Measurements from ENCODE around the gene C1QTNF8. TPM values are rescaled to one million over a fixed set of nuclear protein-coding genes. Genes with fewer than 3 reads are reported as not detected.

Gene C1QTNF8
- total RNA-seq, 1 experiment from 2014 or later = 0.27 TPM

DNA sequence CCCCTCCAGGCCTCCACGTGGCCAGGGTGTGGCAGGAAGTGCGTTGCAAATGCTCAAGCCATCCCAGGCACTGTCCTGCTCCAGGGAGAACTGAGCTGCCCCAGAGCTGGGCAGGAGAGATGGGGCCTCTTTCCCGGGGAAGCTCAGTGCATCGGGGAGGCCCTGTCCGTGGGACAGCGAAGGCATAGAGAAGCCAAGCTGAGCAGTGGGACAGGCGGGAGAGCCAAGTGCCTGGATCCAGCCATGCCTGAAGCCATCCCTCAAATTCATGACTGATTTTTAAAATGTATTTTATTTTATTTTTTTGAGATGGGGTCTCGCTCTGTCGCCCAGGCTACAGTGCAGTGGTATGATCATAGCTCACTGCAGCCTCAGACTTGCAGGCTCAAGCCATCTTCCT, 48.9 kb downstream of the C1QTNF8 start:
- no peaks in the 10 kb centered on the region for H3K36me3 ChIP-seq (ENCODE audit: control insufficient read depth in 1 of 2, insufficient read depth in 2 of 2, low read length in 2 of 2)
- H3K4me1 ChIP-seq (ENCODE audit: control insufficient read depth in 1 of 2, insufficient read depth in 2 of 2, low read length in 2 of 2) = peaks cover 22 to 49% of the 10 kb centered on the region in 2 experiments
- no peak overlapping the region for H2AFZ ChIP-seq (ENCODE audit: low read depth, low read length, poor library complexity, severe bottlenecking)
- no peaks in the 10 kb centered on the region for H4K20me1 ChIP-seq (ENCODE audit: insufficient read depth)
- no peaks in the 10 kb centered on the region for H3K9me2 ChIP-seq (ENCODE audit: insufficient read depth)
- H3K27ac ChIP-seq (ENCODE audit: low read depth, low read length) = no peak overlapping the region
- H3K9me3 ChIP-seq (ENCODE audit: control insufficient read depth in 1 of 2, insufficient read depth in 1 of 2, low read depth in 1 of 2, low read length in 2 of 2) = no peaks in the 10 kb centered on the region
- ATAC-seq (no peak), DNase-seq (ENCODE audit: low read depth, low spot score) (no peak)
- H3K27me3 ChIP-seq (ENCODE audit: insufficient read depth, low read length) = no peaks in the 10 kb centered on the region
- H3K4me2 ChIP-seq (ENCODE audit: low read length) = no peak overlapping the region
- POLR2A ChIA-PET = no interaction called here
- H3K79me2 ChIP-seq (ENCODE audit: insufficient read depth, low read length) = no peaks in the 10 kb centered on the region
- CTCF ChIA-PET = interaction anchor here (0.5 kb wide), 1 partner anchor 9 kb away, joined by 3 read pairs; no protein-coding TSS in a partner anchor
- no peak overlapping the region for H3K9ac ChIP-seq (ENCODE audit: low read length)
- H3K4me3 ChIP-seq (replicated peaks in 1 of 2; ENCODE audit: low read depth in 1 of 2, low read length in 2 of 2) = no peak overlapping the region
- no TSS peak for BruUV-seq (replicated peaks)
- intact Hi-C loops (cut with micrococcal nuclease) = no loop called here
- RAD21 ChIA-PET (ENCODE audit: low non-redundant PET in 1 of 2, low total read pairs in 2 of 2, uncharacterized antibody in 2 of 2, unreplicated experiment in 2 of 2) = no interaction called here
- TF ChIP-seq, protein P1, sequence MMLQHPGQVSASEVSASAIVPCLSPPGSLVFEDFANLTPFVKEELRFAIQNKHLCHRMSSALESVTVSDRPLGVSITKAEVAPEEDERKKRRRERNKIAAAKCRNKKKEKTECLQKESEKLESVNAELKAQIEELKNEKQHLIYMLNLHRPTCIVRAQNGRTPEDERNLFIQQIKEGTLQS (IDR thresholded peaks at IDR 0.05) = no peak
- TF ChIP-seq, protein P2, sequence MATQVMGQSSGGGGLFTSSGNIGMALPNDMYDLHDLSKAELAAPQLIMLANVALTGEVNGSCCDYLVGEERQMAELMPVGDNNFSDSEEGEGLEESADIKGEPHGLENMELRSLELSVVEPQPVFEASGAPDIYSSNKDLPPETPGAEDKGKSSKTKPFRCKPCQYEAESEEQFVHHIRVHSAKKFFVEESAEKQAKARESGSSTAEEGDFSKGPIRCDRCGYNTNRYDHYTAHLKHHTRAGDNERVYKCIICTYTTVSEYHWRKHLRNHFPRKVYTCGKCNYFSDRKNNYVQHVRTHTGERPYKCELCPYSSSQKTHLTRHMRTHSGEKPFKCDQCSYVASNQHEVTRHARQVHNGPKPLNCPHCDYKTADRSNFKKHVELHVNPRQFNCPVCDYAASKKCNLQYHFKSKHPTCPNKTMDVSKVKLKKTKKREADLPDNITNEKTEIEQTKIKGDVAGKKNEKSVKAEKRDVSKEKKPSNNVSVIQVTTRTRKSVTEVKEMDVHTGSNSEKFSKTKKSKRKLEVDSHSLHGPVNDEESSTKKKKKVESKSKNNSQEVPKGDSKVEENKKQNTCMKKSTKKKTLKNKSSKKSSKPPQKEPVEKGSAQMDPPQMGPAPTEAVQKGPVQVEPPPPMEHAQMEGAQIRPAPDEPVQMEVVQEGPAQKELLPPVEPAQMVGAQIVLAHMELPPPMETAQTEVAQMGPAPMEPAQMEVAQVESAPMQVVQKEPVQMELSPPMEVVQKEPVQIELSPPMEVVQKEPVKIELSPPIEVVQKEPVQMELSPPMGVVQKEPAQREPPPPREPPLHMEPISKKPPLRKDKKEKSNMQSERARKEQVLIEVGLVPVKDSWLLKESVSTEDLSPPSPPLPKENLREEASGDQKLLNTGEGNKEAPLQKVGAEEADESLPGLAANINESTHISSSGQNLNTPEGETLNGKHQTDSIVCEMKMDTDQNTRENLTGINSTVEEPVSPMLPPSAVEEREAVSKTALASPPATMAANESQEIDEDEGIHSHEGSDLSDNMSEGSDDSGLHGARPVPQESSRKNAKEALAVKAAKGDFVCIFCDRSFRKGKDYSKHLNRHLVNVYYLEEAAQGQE (IDR thresholded peaks at IDR 0.05; ENCODE audit: low read depth) = no peak
- TF ChIP-seq YY1 (IDR thresholded peaks at IDR 0.05; ENCODE audit: extremely low read depth, insufficient replicate concordance, low read depth, low read length) = no peak
- TF ChIP-seq, protein P3, sequence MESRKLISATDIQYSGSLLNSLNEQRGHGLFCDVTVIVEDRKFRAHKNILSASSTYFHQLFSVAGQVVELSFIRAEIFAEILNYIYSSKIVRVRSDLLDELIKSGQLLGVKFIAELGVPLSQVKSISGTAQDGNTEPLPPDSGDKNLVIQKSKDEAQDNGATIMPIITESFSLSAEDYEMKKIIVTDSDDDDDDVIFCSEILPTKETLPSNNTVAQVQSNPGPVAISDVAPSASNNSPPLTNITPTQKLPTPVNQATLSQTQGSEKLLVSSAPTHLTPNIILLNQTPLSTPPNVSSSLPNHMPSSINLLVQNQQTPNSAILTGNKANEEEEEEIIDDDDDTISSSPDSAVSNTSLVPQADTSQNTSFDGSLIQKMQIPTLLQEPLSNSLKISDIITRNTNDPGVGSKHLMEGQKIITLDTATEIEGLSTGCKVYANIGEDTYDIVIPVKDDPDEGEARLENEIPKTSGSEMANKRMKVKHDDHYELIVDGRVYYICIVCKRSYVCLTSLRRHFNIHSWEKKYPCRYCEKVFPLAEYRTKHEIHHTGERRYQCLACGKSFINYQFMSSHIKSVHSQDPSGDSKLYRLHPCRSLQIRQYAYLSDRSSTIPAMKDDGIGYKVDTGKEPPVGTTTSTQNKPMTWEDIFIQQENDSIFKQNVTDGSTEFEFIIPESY (IDR thresholded peaks at IDR 0.05; ENCODE audit: extremely low read depth, insufficient replicate concordance, low read length) = no peak
- TF ChIP-seq CEBPB (IDR thresholded peaks at IDR 0.05; ENCODE audit: low read depth) = no peak
- TF ChIP-seq SP1 (IDR thresholded peaks at IDR 0.05; ENCODE audit: low read depth) = no peak
